Liver (tissue), 9 donors: Measurements from ENCODE around the gene NUDT11. TPM values are rescaled to one million over a fixed set of nuclear protein-coding genes. Genes with fewer than 3 reads are reported as not detected.
A peak's percentile ranks its signal among the peaks of the same experiment; 100 is the strongest.
"Not testable (repeated sequence)": the region's sequence is repeated elsewhere in the genome, so short reads cannot be mapped to it uniquely, and the experiment has no call there.

Experiments
- DNase-seq: peaks from one replicate; pipeline ENCODE4 v3.0.0-alpha.2; 2017; ENCODE audit warnings: low spot score
- H3K27ac ChIP-seq, 2 donors: one replicate each; pipeline ENCODE4 v1.7.0; 2013; ENCODE audit warnings: inconsistent platforms in 2 of 2, low read length in 2 of 2, control low read depth in 1 of 2, low read depth in 1 of 2, mild to moderate bottlenecking in 1 of 2
- H3K27me3 ChIP-seq, 4 donors: one replicate each; pipeline versions ENCODE4 v1.6.1 to v1.7.0; 2013; ENCODE audit warnings: low read length in 3 of 4, inconsistent platforms in 1 of 4, mild to moderate bottlenecking in 1 of 4, moderate library complexity in 1 of 4; ENCODE audit not compliant: control insufficient read depth in 4 of 4, insufficient read depth in 4 of 4
- H3K36me3 ChIP-seq, 4 donors: one replicate each; pipeline versions ENCODE4 v1.6.1 to v1.7.0; 2013; ENCODE audit warnings: low read length in 3 of 4, mild to moderate bottlenecking in 3 of 4, low read depth in 1 of 4, moderate library complexity in 1 of 4; ENCODE audit not compliant: control insufficient read depth in 4 of 4, insufficient read depth in 3 of 4
- H3K4me1 ChIP-seq, 4 donors: one replicate each; pipeline versions ENCODE4 v1.6.1 to v1.7.0; 2013; ENCODE audit warnings: low read length in 3 of 4, mild to moderate bottlenecking in 3 of 4, moderate library complexity in 1 of 4; ENCODE audit not compliant: control insufficient read depth in 4 of 4, insufficient read depth in 4 of 4
- H3K4me3 ChIP-seq, 3 donors: one replicate each; pipeline versions ENCODE4 v1.6.1 to v1.7.0; 2013; ENCODE audit warnings: low read length in 3 of 3, control low read depth in 1 of 3, low read depth in 1 of 3, mild to moderate bottlenecking in 1 of 3
- H3K9ac ChIP-seq, 2 donors: one replicate each; pipeline ENCODE4 v1.7.0; 2013; ENCODE audit warnings: low read length in 2 of 2, mild to moderate bottlenecking in 2 of 2, moderate library complexity in 2 of 2, control low read depth in 1 of 2, low read depth in 1 of 2
- H3K9me3 ChIP-seq, 4 donors: one replicate each; pipeline versions ENCODE4 v1.6.1 to v1.7.0; 2013; ENCODE audit warnings: low read length in 3 of 4; ENCODE audit not compliant: control insufficient read depth in 4 of 4
- ATF3 ChIP-seq: IDR thresholded peaks from 2 replicates; pipeline ENCODE4 v1.6.1; 2016; ENCODE audit warnings: antibody characterized with exemption
- CTCF ChIP-seq: fragments of 150-350 bp; IDR thresholded peaks from 2 replicates; pipeline ENCODE4 v1.5.1; 2017; ENCODE audit warnings: improper control_type of control experiment, low read depth, low read length; ENCODE audit not compliant: missing input control
- EGR1 ChIP-seq, 2 donors: IDR thresholded peaks; 2 replicates each; pipeline ENCODE4 v1.6.1; 2016 to 2018; ENCODE audit warnings: antibody characterized with exemption in 2 of 2, low read depth in 2 of 2
- FOXA1 ChIP-seq: IDR thresholded peaks from 2 replicates; pipeline ENCODE4 v1.6.1; 2016; ENCODE audit warnings: antibody characterized with exemption
- FOXA2 ChIP-seq: IDR thresholded peaks from 2 replicates; pipeline ENCODE4 v1.6.1; 2016; ENCODE audit warnings: antibody characterized with exemption
- GABPA ChIP-seq, 2 donors: IDR thresholded peaks in 1 of 2; conservative IDR thresholded peaks in 1 of 2; 2 replicates each; pipeline ENCODE4 v1.6.1; 2016; ENCODE audit warnings: antibody characterized with exemption in 2 of 2, mild to moderate bottlenecking in 1 of 2, moderate library complexity in 1 of 2
- HNF4A ChIP-seq, 2 donors: conservative IDR thresholded peaks; 2 replicates each; pipeline ENCODE4 v1.6.1; 2016; ENCODE audit warnings: antibody characterized with exemption in 2 of 2, mild to moderate bottlenecking in 2 of 2
- JUND ChIP-seq, 2 donors: IDR thresholded peaks; 2 replicates each; pipeline ENCODE4 v1.6.1; 2016; ENCODE audit warnings: antibody characterized with exemption in 2 of 2
- MAX ChIP-seq: IDR thresholded peaks from 2 replicates; pipeline ENCODE4 v1.6.1; 2016; ENCODE audit warnings: antibody characterized with exemption
- NR2F2 ChIP-seq: IDR thresholded peaks from 2 replicates; pipeline ENCODE4 v1.6.1; 2016; ENCODE audit warnings: antibody characterized with exemption
- RAD21 ChIP-seq, 2 donors: IDR thresholded peaks; 2 replicates each; pipeline ENCODE4 v1.6.1; 2016; ENCODE audit warnings: antibody characterized with exemption in 2 of 2, mild to moderate bottlenecking in 2 of 2
- REST ChIP-seq: IDR thresholded peaks from 2 replicates; pipeline ENCODE4 v1.6.1; 2016; ENCODE audit warnings: antibody characterized with exemption, mild to moderate bottlenecking
- RXRA ChIP-seq, 2 donors: IDR thresholded peaks; 2 replicates each; pipeline ENCODE4 v1.6.1; 2017 to 2018; ENCODE audit warnings: antibody characterized with exemption in 2 of 2, mild to moderate bottlenecking in 1 of 2
- SP1 ChIP-seq: IDR thresholded peaks from 2 replicates; pipeline ENCODE4 v1.6.1; 2018; ENCODE audit warnings: antibody characterized with exemption, mild to moderate bottlenecking
- ZBTB33 ChIP-seq: IDR thresholded peaks from 2 replicates; pipeline ENCODE4 v1.6.1; 2016; ENCODE audit warnings: antibody characterized with exemption
- WGBS: extraction: QIAGEN DNeasy Blood & Tissue Kit; methylation state at CpG from one replicate; pipeline ENCODE4 v1.1.7; 2013; 5-methylcytosine and 5-hydroxymethylcytosine counted together
- polyA plus RNA-seq, 2 donors: library from polyadenylated mRNA; stranded (reverse) in 1 of 2; unstranded in 1 of 2; fragments of 200-250 nt in 1 of 2; fragments of >200 nt in 1 of 2; fragmentation: Nextera tagmentation in 1 of 2; extraction: Ambion mirVana in 1 of 2; gene quantifications; one replicate each; pipeline versions ENCODE4 v1.2.1 to v1.2.3, GENCODE V29; 2013 to 2015
- total RNA-seq, 2 donors: library from RNA; depleted of rRNA; stranded (reverse); fragments of >200 nt; gene quantifications; one replicate each; pipeline ENCODE4 v1.2.3, GENCODE V29; 2014
- donor health status: healthy.
- donor health status: healthy.
- donor health status: healthy.
- donor health status: healthy.
- donor health status: healthy.

The NUDT11 gene
- under 1 TPM; 0.08 to 0.56 TPM for total RNA-seq
- under 1 TPM in 1 of 2 donors, not detected in 1; 0.02 TPM for polyA plus RNA-seq

GRCh38 chrX:51496501-51497291 lies at the start of gene NUDT11:
Gene NUDT11 (minus strand): TSS chrX:51496592. CDS start chrX:51496444, 148 bp downstream.
- DNase-seq = peak; percentile 36
- no peak for TF ChIP-seq REST
- no peak for TF ChIP-seq EGR1 (IDR thresholded peaks at IDR 0.05; ENCODE audit: low read depth in 2 of 2)
- TF ChIP-seq SP1 = no peak
- no peak for TF ChIP-seq GABPA (IDR thresholded peaks at IDR 0.05 in 1 of 2, conservative IDR thresholded peaks at IDR 0.05 in 1 of 2)
- no peak for TF ChIP-seq FOXA2
- TF ChIP-seq NR2F2 = no peak
- no peak for TF ChIP-seq FOXA1
- TF ChIP-seq RXRA (IDR thresholded peaks at IDR 0.05) = no peak
- TF ChIP-seq ZBTB33 = no peak
- Histone ChIP-seq H3K9me3 (peaks cover 0 to 2% (median 0%) of the 10 kb centered on the region in 4 donors), H3K4me1 (peaks cover 0 to 12% (median 1%) of the 10 kb centered on the region in 4 donors), H3K27ac (no peak within 1 kb of the TSS), H3K36me3 (no peaks in the 10 kb centered on the region), H3K27me3 (peaks cover 0 to 4% (median under 1%) of the 10 kb centered on the region in 4 donors), H3K9ac (no peak within 1 kb of the TSS), H3K4me3 (peak within 1 kb of the TSS in 2 of 3 donors; percentile 38 to 58)
- WGBS = 2% methylated on average over 96 of the region's 96 CpGs

- no peak overlapping the region for H3K9ac ChIP-seq
- no peak for DNase-seq
- H3K27ac ChIP-seq = no peak overlapping the region
- WGBS = 31% methylated on average over 2 of the region's 2 CpGs
- TF ChIP-seq EGR1 (IDR thresholded peaks at IDR 0.05; ENCODE audit: low read depth in 2 of 2) (no peak), CTCF (no peak), ATF3 (no peak), JUND (IDR thresholded peaks at IDR 0.05) (no peak), NR2F2 (no peak), RAD21 (IDR thresholded peaks at IDR 0.05) (no peak), HNF4A (conservative IDR thresholded peaks at IDR 0.05) (no peak), MAX (no peak), GABPA (IDR thresholded peaks at IDR 0.05 in 1 of 2, conservative IDR thresholded peaks at IDR 0.05 in 1 of 2) (no peak), REST (no peak), RXRA (IDR thresholded peaks at IDR 0.05) (no peak), FOXA2 (no peak)
- H3K9me3 ChIP-seq = no peaks in the 10 kb centered on the region
- H3K36me3 ChIP-seq = no peaks in the 10 kb centered on the region
- peaks cover 0 to 3% (median 0%) of the 10 kb centered on the region in 4 donors for H3K27me3 ChIP-seq
- H3K4me3 ChIP-seq = no peak overlapping the region
- H3K4me1 ChIP-seq = peaks cover 0 to 8% (median 1%) of the 10 kb centered on the region in 4 donors
These were observed 24.0 kb upstream of the NUDT11 start for GRCh38 chrX:51520393-51520792.

- not testable (repeated sequence) for H3K4me3 ChIP-seq, H3K27me3 ChIP-seq, H3K9me3 ChIP-seq, H3K27ac ChIP-seq, DNase-seq, H3K4me1 ChIP-seq, H3K9ac ChIP-seq, H3K36me3 ChIP-seq
- 78% methylated on average over 2 of the region's 2 CpGs for WGBS
These were observed 22.7 kb upstream of the NUDT11 start for GRCh38 chrX:51519131-51519530.
